H9 (cell line): Measurements from ENCODE around the gene SLC25A36. TPM values are rescaled to one million over a fixed set of nuclear protein-coding genes. Genes with fewer than 3 reads are reported as not detected.

ENCODE experiments used
- DNase-seq: peaks from one replicate; pipeline ENCODE4 v3.0.0-alpha.2; 2017
- H2AFZ ChIP-seq: one replicate; pipeline ENCODE4 v1.6.1; 2013; ENCODE audit warnings: mild to moderate bottlenecking, low read length, control low read depth, moderate library complexity
- H2AK5ac ChIP-seq: 2 replicates; pipeline ENCODE4 v1.6.1; 2013; ENCODE audit warnings: low read length, control low read depth, mixed read lengths; ENCODE audit not compliant: insufficient read length
- H2BK120ac ChIP-seq: one replicate; pipeline ENCODE4 v1.6.1; 2013; ENCODE audit warnings: low read depth, mild to moderate bottlenecking, low read length, control low read depth, inconsistent platforms; ENCODE audit not compliant: poor library complexity, severe bottlenecking
- H2BK12ac ChIP-seq: 2 replicates; pipeline ENCODE4 v1.6.1; 2013; ENCODE audit warnings: low read length, control low read depth, mixed read lengths, low read depth; ENCODE audit not compliant: insufficient read length
- H2BK15ac ChIP-seq: 2 replicates; pipeline ENCODE4 v1.6.1; 2013; ENCODE audit warnings: low read depth, low read length, control low read depth
- H2BK20ac ChIP-seq: one replicate; pipeline ENCODE4 v1.6.1; 2013; ENCODE audit warnings: low read depth, mild to moderate bottlenecking, low read length, control low read depth, inconsistent platforms; ENCODE audit not compliant: poor library complexity, severe bottlenecking
- H2BK5ac ChIP-seq: 2 replicates; pipeline ENCODE4 v1.6.1; 2013; ENCODE audit warnings: low read length, control low read depth, mixed read lengths; ENCODE audit not compliant: insufficient read length
- H3K14ac ChIP-seq: 2 replicates; pipeline ENCODE4 v1.6.1; 2013; ENCODE audit warnings: low read length, control low read depth; ENCODE audit not compliant: insufficient read depth
- H3K18ac ChIP-seq: 2 replicates; pipeline ENCODE4 v1.6.1; 2013; ENCODE audit warnings: low read depth, mild to moderate bottlenecking, mixed read lengths, low read length, control low read depth; ENCODE audit not compliant: insufficient read length
- H3K23ac ChIP-seq: 2 replicates; pipeline ENCODE4 v1.6.1; 2013; ENCODE audit warnings: low read length, control low read depth, mixed read lengths, low read depth; ENCODE audit not compliant: insufficient read length
- H3K23me2 ChIP-seq: 2 replicates; pipeline ENCODE4 v1.6.1; 2013; ENCODE audit warnings: low read depth, mild to moderate bottlenecking, mixed read lengths, low read length, control low read depth; ENCODE audit not compliant: insufficient read length, poor library complexity, severe bottlenecking
- H3K27ac ChIP-seq: 2 replicates; pipeline ENCODE4 v1.5.1; 2013; ENCODE audit warnings: low read length, control low read depth, mixed read lengths, low read depth; ENCODE audit not compliant: insufficient read length
- H3K27me3 ChIP-seq: 2 replicates; pipeline ENCODE4 v1.6.1; 2013; ENCODE audit warnings: low read length, control low read depth, inconsistent platforms; ENCODE audit not compliant: insufficient read depth
- H3K4ac ChIP-seq: 2 replicates; pipeline ENCODE4 v1.6.1; 2013; ENCODE audit warnings: low read depth, mild to moderate bottlenecking, control low read depth, inconsistent platforms, low read length, moderate library complexity
- H3K4me1 ChIP-seq: 2 replicates; pipeline ENCODE4 v1.6.1; 2013; ENCODE audit warnings: low read length, control low read depth, inconsistent platforms; ENCODE audit not compliant: insufficient read depth
- H3K4me2 ChIP-seq: 2 replicates; pipeline ENCODE4 v1.6.1; 2013; ENCODE audit warnings: low read length, control low read depth, mixed read lengths; ENCODE audit not compliant: insufficient read length, insufficient read depth
- H3K56ac ChIP-seq: 2 replicates; pipeline ENCODE4 v1.6.1; 2013; ENCODE audit warnings: low read depth, mild to moderate bottlenecking, mixed read lengths, low read length, control low read depth; ENCODE audit not compliant: insufficient read length
- H3K79me1 ChIP-seq: 2 replicates; pipeline ENCODE4 v1.6.1; 2013; ENCODE audit warnings: low read depth, mild to moderate bottlenecking, moderate library complexity, low read length, control low read depth, inconsistent platforms; ENCODE audit not compliant: insufficient read depth, poor library complexity, severe bottlenecking
- H3K79me2 ChIP-seq: 2 replicates; pipeline ENCODE4 v1.6.1; 2013; ENCODE audit warnings: low read length, control low read depth, inconsistent platforms; ENCODE audit not compliant: insufficient read depth
- H3K9ac ChIP-seq: 2 replicates; pipeline ENCODE4 v1.6.1; 2013; ENCODE audit warnings: low read length, control low read depth, mixed read lengths; ENCODE audit not compliant: insufficient read length; ENCODE audit errors: extremely low read depth
- H3K9me3 ChIP-seq: one replicate; pipeline ENCODE4 v1.6.1; 2013; ENCODE audit warnings: low read depth, low read length, inconsistent platforms; ENCODE audit not compliant: control insufficient read depth
- H3T11ph ChIP-seq: one replicate; pipeline ENCODE4 v1.6.1; 2013; ENCODE audit warnings: mild to moderate bottlenecking, low read length, control low read depth, inconsistent platforms
- H4K20me1 ChIP-seq: one replicate; pipeline ENCODE4 v1.6.1; 2013; ENCODE audit not compliant: control insufficient read depth, insufficient read length, insufficient read depth
- H4K5ac ChIP-seq: 2 replicates; pipeline ENCODE4 v1.6.1; 2013; ENCODE audit warnings: low read depth, mild to moderate bottlenecking, mixed read lengths, low read length, control low read depth; ENCODE audit not compliant: insufficient read length
- H4K8ac ChIP-seq: replicated peaks from 2 replicates; pipeline ENCODE4 v1.6.1; 2013; ENCODE audit warnings: low read length, control low read depth, mixed read lengths, low read depth; ENCODE audit not compliant: insufficient read length
- H4K91ac ChIP-seq: 2 replicates; pipeline ENCODE4 v1.6.1; 2013; ENCODE audit warnings: low read depth, mild to moderate bottlenecking, moderate library complexity, mixed read lengths, low read length, control low read depth; ENCODE audit not compliant: insufficient read length
- H3K27ac Mint-ChIP-seq, 3 experiments: 2 replicates in 2 of 3; 3 replicates in 1 of 3; pipeline ENCODE4 v1.8.0; 2020 to 2021; ENCODE audit warnings: mixed read lengths in 3 of 3, mild to moderate bottlenecking in 1 of 3, moderate library complexity in 1 of 3
- H3K27me3 Mint-ChIP-seq: 2 replicates; pipeline ENCODE4 v1.8.0; 2021; ENCODE audit warnings: low read depth, mild to moderate bottlenecking, moderate library complexity, mixed read lengths
- H3K36me3 Mint-ChIP-seq, 3 experiments: 2 replicates in 2 of 3; 3 replicates in 1 of 3; pipeline ENCODE4 v1.8.0; 2020 to 2021; ENCODE audit warnings: low read depth in 3 of 3, mixed read lengths in 3 of 3; ENCODE audit not compliant: insufficient read depth in 1 of 3
- H3K4me1 Mint-ChIP-seq, 2 experiments: 2 replicates each; pipeline ENCODE4 v1.8.0; 2020; ENCODE audit warnings: mixed read lengths in 2 of 2
- H3K4me3 Mint-ChIP-seq, 2 experiments: 2 replicates in 1 of 2; 3 replicates in 1 of 2; pipeline ENCODE4 v1.8.0; 2020 to 2021; ENCODE audit warnings: mild to moderate bottlenecking in 2 of 2, mixed read lengths in 2 of 2, moderate library complexity in 1 of 2
- H3K9me3 Mint-ChIP-seq, 2 experiments: 2 replicates in 1 of 2; 3 replicates in 1 of 2; pipeline ENCODE4 v1.8.0; 2020; ENCODE audit warnings: mild to moderate bottlenecking in 2 of 2, mixed read lengths in 2 of 2, moderate library complexity in 1 of 2
- WGBS: extraction: QIAGEN DNeasy Blood & Tissue Kit; methylation state at CpG from one replicate; pipeline ENCODE4 v1.1.7; 2013; ENCODE audit warnings: missing lambda C conversion rate, low lambda C conversion rate, mixed read lengths; ENCODE audit not compliant: insufficient read length; ENCODE audit errors: extremely low coverage; 5-methylcytosine and 5-hydroxymethylcytosine counted together
- total RNA-seq: library from RNA; stranded (reverse); gene quantifications from 2 replicates; pipeline ENCODE4 v1.2.1, GENCODE V29; 2021
- TF ChIP-seq, protein P1 (sequence below): fragments of 200-600 bp; sonication (generic); conservative IDR thresholded peaks from 3 replicates; pipeline ENCODE4 v1.8.0; 2021; ENCODE audit warnings: antibody characterized with exemption, mild to moderate bottlenecking

Gene SLC25A36
- total RNA-seq, 1 experiment from 2014 or later, result 70.0 TPM

DNA sequence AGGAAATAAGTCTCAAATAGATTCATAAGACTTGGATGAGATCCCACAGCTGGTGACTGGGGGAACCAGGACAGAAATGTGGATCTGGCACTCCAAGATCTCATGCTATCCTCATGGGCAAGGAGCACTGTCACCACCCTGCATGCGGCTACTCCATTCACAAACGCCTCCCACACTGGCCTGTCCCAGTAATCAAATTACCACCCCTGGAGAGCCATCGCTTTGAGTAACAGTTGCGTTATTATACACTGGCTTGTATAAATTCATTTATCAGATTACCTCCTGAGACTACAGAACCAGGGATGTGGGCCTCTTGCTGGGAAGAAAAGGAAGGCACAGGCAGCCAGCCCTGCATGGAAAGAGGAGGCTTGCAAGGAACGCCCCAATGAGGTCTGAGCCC, 27.9 kb upstream of the SLC25A36 start:
- Histone ChIP-seq H4K5ac (no peak overlapping the region), H3K79me2 (no peaks in the 10 kb centered on the region), H3K23ac (no peak overlapping the region), H3K27ac (no peak overlapping the region), H3K4me1 (no peaks in the 10 kb centered on the region), H2BK5ac (no peak overlapping the region), H2BK20ac (no peak overlapping the region), H4K8ac (no peak overlapping the region), H3K4ac (no peak overlapping the region), H3T11ph (no peak overlapping the region), H4K20me1 (no peaks in the 10 kb centered on the region), H2AFZ (no peak overlapping the region), H3K4me2 (no peak overlapping the region), H2AK5ac (no peak overlapping the region), H3K23me2 (peaks cover 3% of the 10 kb centered on the region), H3K14ac (no peak overlapping the region), H3K9me3 (no peaks in the 10 kb centered on the region), H3K27me3 (no peaks in the 10 kb centered on the region; the same call in 1 of the 2 replicates), H2BK120ac (no peak overlapping the region), H2BK15ac (no peak overlapping the region), H4K91ac (no peak overlapping the region), H3K18ac (no peak overlapping the region), H2BK12ac (no peak overlapping the region), H3K56ac (no peak overlapping the region), H3K79me1 (no peaks in the 10 kb centered on the region), H3K9ac (no peak overlapping the region)
- Mint-ChIP-seq H3K9me3 (no peaks in the 10 kb centered on the region), H3K4me3 (no peak overlapping the region), H3K36me3 (no peaks in the 10 kb centered on the region), H3K27me3 (peaks cover 22% of the 10 kb centered on the region), H3K4me1 (peaks cover 0 to 2% of the 10 kb centered on the region in 2 experiments; a peak in 2 of 4 replicates), H3K27ac (no peak overlapping the region)
- no CpG with 5 or more reads among the region's 5 CpGs for WGBS
- no peak for DNase-seq
- TF ChIP-seq, protein P1, sequence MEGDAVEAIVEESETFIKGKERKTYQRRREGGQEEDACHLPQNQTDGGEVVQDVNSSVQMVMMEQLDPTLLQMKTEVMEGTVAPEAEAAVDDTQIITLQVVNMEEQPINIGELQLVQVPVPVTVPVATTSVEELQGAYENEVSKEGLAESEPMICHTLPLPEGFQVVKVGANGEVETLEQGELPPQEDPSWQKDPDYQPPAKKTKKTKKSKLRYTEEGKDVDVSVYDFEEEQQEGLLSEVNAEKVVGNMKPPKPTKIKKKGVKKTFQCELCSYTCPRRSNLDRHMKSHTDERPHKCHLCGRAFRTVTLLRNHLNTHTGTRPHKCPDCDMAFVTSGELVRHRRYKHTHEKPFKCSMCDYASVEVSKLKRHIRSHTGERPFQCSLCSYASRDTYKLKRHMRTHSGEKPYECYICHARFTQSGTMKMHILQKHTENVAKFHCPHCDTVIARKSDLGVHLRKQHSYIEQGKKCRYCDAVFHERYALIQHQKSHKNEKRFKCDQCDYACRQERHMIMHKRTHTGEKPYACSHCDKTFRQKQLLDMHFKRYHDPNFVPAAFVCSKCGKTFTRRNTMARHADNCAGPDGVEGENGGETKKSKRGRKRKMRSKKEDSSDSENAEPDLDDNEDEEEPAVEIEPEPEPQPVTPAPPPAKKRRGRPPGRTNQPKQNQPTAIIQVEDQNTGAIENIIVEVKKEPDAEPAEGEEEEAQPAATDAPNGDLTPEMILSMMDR, result no peak
